Activated T-cell treated with anti-CD3 and anti-CD28 coated beads for 48 hours (primary cell): ENCODE results near the gene CD276.
A peak's percentile ranks its signal among the peaks of the same experiment; 100 is the strongest.
"Not testable (repeated sequence)": the region's sequence is repeated elsewhere in the genome, so short reads cannot be mapped to it uniquely, and the experiment has no call there.

Source experiments
- DNase-seq: peaks from one replicate; pipeline ENCODE4 v3.0.0-alpha.2; 2020; ENCODE audit warnings: low read depth

Gene CD276

GRCh38 chr15:73683777-73684580, at the start of gene CD276:
Gene CD276 (plus strand): TSS chr15:73684383. CDS start chr15:73699640, 15,257 bp downstream.
- DNase-seq, result no peak

- DNase-seq, result no peak
Observed at GRCh38 chr15:73637527-73637926, 46.7 kb upstream of the CD276 start.

- not testable (repeated sequence) for DNase-seq
Observed at GRCh38 chr15:73639464-73639863, 44.7 kb upstream of the CD276 start.

- DNase-seq, result no peak
Observed at GRCh38 chr15:73647259-73648013, 36.7 kb upstream of the CD276 start.

GRCh38 chr15:73648014-73648295, 36.2 kb upstream of the CD276 start:
- no peak for DNase-seq

- no peak for DNase-seq
Observed at GRCh38 chr15:73650416-73651126, 33.6 kb upstream of the CD276 start.

GRCh38 chr15:73654659-73655058, 29.5 kb upstream of the CD276 start:
- no peak for DNase-seq

GRCh38 chr15:73655724-73656123, 28.5 kb upstream of the CD276 start:
- no peak for DNase-seq

GRCh38 chr15:73658645-73659044, 25.5 kb upstream of the CD276 start:
- DNase-seq, result no peak

- no peak for DNase-seq
Observed at GRCh38 chr15:73660455-73660854, 23.7 kb upstream of the CD276 start.

- no peak for DNase-seq
Observed at GRCh38 chr15:73674587-73674986, 9.6 kb upstream of the CD276 start.

GRCh38 chr15:73677146-73677607, 7.0 kb upstream of the CD276 start:
- DNase-seq, result peak; percentile 25

GRCh38 chr15:73677733-73678132, 6.5 kb upstream of the CD276 start:
- no peak for DNase-seq

GRCh38 chr15:73678498-73678897, 5.7 kb upstream of the CD276 start:
- DNase-seq, result no peak

- no peak for DNase-seq
Observed at GRCh38 chr15:73679180-73679579, 5.0 kb upstream of the CD276 start.

- no peak for DNase-seq
Observed at GRCh38 chr15:73679964-73680363, 4.2 kb upstream of the CD276 start.

GRCh38 chr15:73680549-73680948, 3.6 kb upstream of the CD276 start:
- DNase-seq, result no peak

- DNase-seq, result no peak
Observed at GRCh38 chr15:73681063-73681462, 3.1 kb upstream of the CD276 start.

- no peak for DNase-seq
Observed at GRCh38 chr15:73681856-73682599, 2.2 kb upstream of the CD276 start.

GRCh38 chr15:73682600-73683090, 1.5 kb upstream of the CD276 start:
- DNase-seq, result no peak

GRCh38 chr15:73683257-73683776, 866 bp upstream of the CD276 start:
- no peak for DNase-seq
